K562 (cell line): ENCODE results near the gene CRELD2. TPM values are rescaled to one million over a fixed set of nuclear protein-coding genes. Genes with fewer than 3 reads are reported as not detected.

ENCODE experiments used
- CTBP1 ChIP-seq: fragments of 450-650 bp; IDR thresholded peaks from 2 replicates; pipeline ENCODE4 v1.6.1; 2016; ENCODE audit warnings: borderline replicate concordance
- ETV1 ChIP-seq: fragments of 450-650 bp; conservative IDR thresholded peaks from 2 replicates; pipeline ENCODE4 v1.6.1; 2016; ENCODE audit warnings: missing genetic modification characterization, control low read depth, low read depth, missing compliant biosample characterization
- GATAD2A ChIP-seq: fragments of 450-650 bp; IDR thresholded peaks from 2 replicates; pipeline ENCODE4 v1.6.1; 2017
- KLF13 ChIP-seq: fragments of 450-650 bp; IDR thresholded peaks from 2 replicates; pipeline ENCODE4 v1.6.1; 2016; ENCODE audit warnings: missing genetic modification characterization, low read depth, mild to moderate bottlenecking, missing compliant biosample characterization, moderate library complexity, borderline replicate concordance
- KLF16 ChIP-seq: IDR thresholded peaks from 2 replicates; pipeline ENCODE4 v1.6.1; 2016; ENCODE audit warnings: antibody characterized with exemption
- LEF1 ChIP-seq: fragments of 450-650 bp; IDR thresholded peaks from 2 replicates; pipeline ENCODE4 v1.6.1; 2016; ENCODE audit warnings: mild to moderate bottlenecking
- MAZ ChIP-seq, 2 experiments: fragments of 450-650 bp in 1 of 2; sonication (generic) in 1 of 2; formaldehyde crosslinking; IDR thresholded peaks in 1 of 2; conservative IDR thresholded peaks in 1 of 2; 2 replicates each; pipeline versions ENCODE4 v1.4.0 to v1.5.0; 2020; ENCODE audit warnings: mild to moderate bottlenecking in 1 of 2, missing genetic modification reagents in 1 of 2
- NCOA1 ChIP-seq: fragments of 450-650 bp; IDR thresholded peaks from 2 replicates; pipeline ENCODE4 v1.6.1; 2016; ENCODE audit warnings: low read depth
- NELFE ChIP-seq: IDR thresholded peaks from 2 replicates; pipeline ENCODE4 v1.6.1; 2011; ENCODE audit warnings: mild to moderate bottlenecking; ENCODE audit not compliant: insufficient read depth, insufficient read length
- TAL1 ChIP-seq: fragments of 450-650 bp; IDR thresholded peaks from 2 replicates; pipeline ENCODE4 v1.6.1; 2016; ENCODE audit warnings: mild to moderate bottlenecking
- TOE1 ChIP-seq, 2 experiments: fragments of 450-650 bp in 1 of 2; sonication (generic) in 1 of 2; formaldehyde crosslinking in 1 of 2; IDR thresholded peaks; 2 replicates each; pipeline versions ENCODE4 v1.7.1 to v1.8.0; 2016 to 2022; ENCODE audit warnings: borderline replicate concordance in 2 of 2, mild to moderate bottlenecking in 2 of 2, antibody characterized with exemption in 1 of 2, inconsistent platforms in 1 of 2, low read depth in 1 of 2, missing genetic modification reagents in 1 of 2, moderate library complexity in 1 of 2
- WHSC1 ChIP-seq: IDR thresholded peaks from one replicate; pipeline ENCODE4 v1.6.1; 2012; ENCODE audit warnings: low read length, control low read depth, inconsistent platforms
- ZNF316 ChIP-seq: fragments of 450-650 bp; IDR thresholded peaks from 2 replicates; pipeline ENCODE4 v1.6.1; 2016
- ZNF384 ChIP-seq: IDR thresholded peaks from 2 replicates; pipeline ENCODE4 v1.6.1; 2012; ENCODE audit warnings: low read depth, low read length, improper control_type of control experiment
- ZNF551 ChIP-seq: fragments of 250-450 bp; sonication (Bioruptor Pico); IDR thresholded peaks from 2 replicates; pipeline ENCODE4 v1.5.0; 2021; ENCODE audit warnings: mild to moderate bottlenecking, moderate library complexity
- ZNF707 ChIP-seq: fragments of 250-450 bp; sonication (Bioruptor Pico); conservative IDR thresholded peaks from 2 replicates; pipeline ENCODE4 v1.8.0; 2022; ENCODE audit warnings: inconsistent platforms, mild to moderate bottlenecking, moderate library complexity
- polyA plus RNA-seq, 8 experiments: library from polyadenylated mRNA; depleted of rRNA in 4 of 8; stranded (reverse) in 5 of 8; unstranded in 3 of 8; fragments of >200 nt; fragmentation: Nextera tagmentation in 2 of 8; fragmentation: Illumina TruSeq in 1 of 8; extraction: Ambion mirVana in 2 of 8; extraction: Trizol in 1 of 8; gene quantifications; 2 replicates each; pipeline versions ENCODE4 v1.2.1 to v1.2.3, GENCODE V29; 2011 to 2014; ENCODE audit warnings: inconsistent platforms in 1 of 8, missing spikeins in 1 of 8
- total RNA-seq, 7 experiments: library from RNA; depleted of rRNA in 6 of 7; stranded (reverse); fragments of >200 nt in 6 of 7; fragmentation: Illumina TruSeq in 2 of 7; extraction: Trizol in 2 of 7; gene quantifications; 2 replicates each; pipeline versions ENCODE4 v1.2.1 to v1.2.3, GENCODE V29; 2011 to 2021; ENCODE audit warnings: low replicate concordance in 1 of 7
- TF ChIP-seq, protein P1 (sequence below), 2 experiments: fragments of 450-650 bp; conservative IDR thresholded peaks; 2 replicates each; pipeline ENCODE4 v1.6.1; 2017; ENCODE audit warnings: mild to moderate bottlenecking in 2 of 2, moderate library complexity in 2 of 2
- TF ChIP-seq, protein P2 (sequence below), 2 experiments: fragments of 450-650 bp; IDR thresholded peaks; 2 replicates each; pipeline ENCODE4 v1.6.1; 2016
- TF ChIP-seq, protein P3 (sequence below): fragments of 250-450 bp; sonication (Bioruptor Pico); IDR thresholded peaks from 2 replicates; pipeline ENCODE4 v1.5.0; 2021

CRELD2 gene
- total and polyA plus RNA-seq, 9 of the 15 experiments (the other 6 are each of a cell fraction or from before 2014, with no cell fraction given): 0.96 to 25.3 (median 8.8) TPM

DNA sequence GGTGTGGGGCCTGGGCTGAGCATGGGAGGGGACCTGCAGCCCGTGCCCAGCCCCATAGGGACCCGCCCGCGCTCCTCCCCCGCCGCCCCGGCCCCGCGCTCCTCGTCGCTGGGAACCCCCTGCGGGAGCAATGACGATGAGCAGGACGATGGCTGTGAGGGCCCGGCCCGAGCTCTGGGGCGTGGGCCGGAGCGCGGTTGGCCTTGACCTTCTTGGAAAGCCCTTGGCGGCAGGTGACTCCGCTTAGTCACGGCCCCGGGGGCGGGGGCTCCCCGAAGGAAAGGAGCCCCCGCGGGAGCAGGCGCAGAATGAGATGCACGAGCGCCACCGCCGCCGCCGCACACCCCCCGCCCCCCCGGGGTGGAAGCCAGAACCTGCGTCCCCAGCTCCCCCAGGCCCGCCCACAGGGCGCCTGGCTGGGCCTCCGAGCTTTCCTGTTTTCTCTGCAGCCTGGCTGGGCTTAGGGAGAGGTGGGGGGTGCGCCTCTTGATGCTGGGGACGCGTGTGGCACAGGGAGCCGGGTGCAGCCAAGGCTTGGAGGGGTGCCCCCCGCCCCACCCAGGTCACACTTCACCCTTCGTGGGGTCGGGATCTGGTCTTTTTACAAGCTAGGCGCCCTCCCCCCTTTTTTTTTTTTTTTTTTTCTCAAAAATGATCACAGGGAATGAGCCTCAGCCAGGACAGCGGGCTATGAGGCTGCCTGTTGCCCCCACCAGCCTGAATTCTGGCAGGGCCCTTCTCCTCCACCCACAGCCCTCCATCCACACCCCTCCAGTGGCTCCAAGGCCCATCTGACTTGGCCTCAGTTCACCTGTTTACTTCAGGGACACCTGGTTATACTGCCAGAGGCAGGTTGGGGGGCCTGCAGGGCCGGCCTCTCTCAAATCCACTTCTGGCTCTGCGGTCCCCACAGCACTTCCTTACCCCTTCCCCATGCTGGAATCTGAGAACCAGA, 17.9 kb downstream of the CRELD2 start (continued):
- no peak for TF ChIP-seq GATAD2A
- TF ChIP-seq ETV1 (tag): no peak
- peak; percentile 52; the same call in 1 of the 2 replicates for TF ChIP-seq ZNF384
- TF ChIP-seq WHSC1: no peak
- no peak for TF ChIP-seq TAL1
- TF ChIP-seq NELFE: no peak
- TF ChIP-seq, protein P1, sequence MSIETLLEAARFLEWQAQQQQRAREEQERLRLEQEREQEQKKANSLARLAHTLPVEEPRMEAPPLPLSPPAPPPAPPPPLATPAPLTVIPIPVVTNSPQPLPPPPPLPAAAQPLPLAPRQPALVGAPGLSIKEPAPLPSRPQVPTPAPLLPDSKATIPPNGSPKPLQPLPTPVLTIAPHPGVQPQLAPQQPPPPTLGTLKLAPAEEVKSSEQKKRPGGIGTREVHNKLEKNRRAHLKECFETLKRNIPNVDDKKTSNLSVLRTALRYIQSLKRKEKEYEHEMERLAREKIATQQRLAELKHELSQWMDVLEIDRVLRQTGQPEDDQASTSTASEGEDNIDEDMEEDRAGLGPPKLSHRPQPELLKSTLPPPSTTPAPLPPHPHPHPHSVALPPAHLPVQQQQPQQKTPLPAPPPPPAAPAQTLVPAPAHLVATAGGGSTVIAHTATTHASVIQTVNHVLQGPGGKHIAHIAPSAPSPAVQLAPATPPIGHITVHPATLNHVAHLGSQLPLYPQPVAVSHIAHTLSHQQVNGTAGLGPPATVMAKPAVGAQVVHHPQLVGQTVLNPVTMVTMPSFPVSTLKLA (conservative IDR thresholded peaks at IDR 0.05): peak; percentile 59 to 80; a peak in 3 of 4 replicates
- 0 out of 2 replicates have a peak, but pooled peaks have one; percentile 28 for TF ChIP-seq ZNF316
- no peak for TF ChIP-seq KLF16
- no peak for TF ChIP-seq KLF13 (tag)
- TF ChIP-seq, protein P2, sequence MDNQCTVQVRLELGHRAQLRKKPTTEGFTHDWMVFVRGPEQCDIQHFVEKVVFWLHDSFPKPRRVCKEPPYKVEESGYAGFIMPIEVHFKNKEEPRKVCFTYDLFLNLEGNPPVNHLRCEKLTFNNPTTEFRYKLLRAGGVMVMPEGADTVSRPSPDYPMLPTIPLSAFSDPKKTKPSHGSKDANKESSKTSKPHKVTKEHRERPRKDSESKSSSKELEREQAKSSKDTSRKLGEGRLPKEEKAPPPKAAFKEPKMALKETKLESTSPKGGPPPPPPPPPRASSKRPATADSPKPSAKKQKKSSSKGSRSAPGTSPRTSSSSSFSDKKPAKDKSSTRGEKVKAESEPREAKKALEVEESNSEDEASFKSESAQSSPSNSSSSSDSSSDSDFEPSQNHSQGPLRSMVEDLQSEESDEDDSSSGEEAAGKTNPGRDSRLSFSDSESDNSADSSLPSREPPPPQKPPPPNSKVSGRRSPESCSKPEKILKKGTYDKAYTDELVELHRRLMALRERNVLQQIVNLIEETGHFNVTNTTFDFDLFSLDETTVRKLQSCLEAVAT (IDR thresholded peaks at IDR 0.05): no peak
- peak; percentile 58; the same call in 1 of the 2 replicates for TF ChIP-seq CTBP1
- no peak for TF ChIP-seq ZNF551 (CRISPR knock-in tag)
- TF ChIP-seq NCOA1: 0 out of 2 replicates have a peak, but pooled peaks have one; percentile 42
- TF ChIP-seq MAZ (CRISPR knock-in tag; conservative IDR thresholded peaks at IDR 0.05 in 1 of 2, IDR thresholded peaks at IDR 0.05 in 1 of 2): peak; percentile 84 to 89
- peak; percentile 62; the same call in 1 of the 2 replicates for TF ChIP-seq LEF1
- peak; percentile 67; the same call in 1 of the 2 replicates for TF ChIP-seq TOE1 (IDR thresholded peaks at IDR 0.05; ENCODE audit: borderline replicate concordance)
- no peak for TF ChIP-seq TOE1 (CRISPR knock-in tag; IDR thresholded peaks at IDR 0.05; ENCODE audit: borderline replicate concordance, low read depth)
- TF ChIP-seq, protein P3, sequence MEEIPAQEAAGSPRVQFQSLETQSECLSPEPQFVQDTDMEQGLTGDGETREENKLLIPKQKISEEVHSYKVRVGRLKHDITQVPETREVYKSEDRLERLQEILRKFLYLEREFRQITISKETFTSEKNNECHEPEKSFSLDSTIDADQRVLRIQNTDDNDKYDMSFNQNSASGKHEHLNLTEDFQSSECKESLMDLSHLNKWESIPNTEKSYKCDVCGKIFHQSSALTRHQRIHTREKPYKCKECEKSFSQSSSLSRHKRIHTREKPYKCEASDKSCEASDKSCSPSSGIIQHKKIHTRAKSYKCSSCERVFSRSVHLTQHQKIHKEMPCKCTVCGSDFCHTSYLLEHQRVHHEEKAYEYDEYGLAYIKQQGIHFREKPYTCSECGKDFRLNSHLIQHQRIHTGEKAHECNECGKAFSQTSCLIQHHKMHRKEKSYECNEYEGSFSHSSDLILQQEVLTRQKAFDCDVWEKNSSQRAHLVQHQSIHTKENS (CRISPR knock-in tag): no peak
- no peak for TF ChIP-seq ZNF707 (CRISPR knock-in tag)
